ENCODE data around the gene NUDT21. TPM values are rescaled to one million over a fixed set of nuclear protein-coding genes. Genes with fewer than 3 reads are reported as not detected.

The NUDT21 gene
- total and polyA plus RNA-seq, 8 donors, result 6.4 to 174 (median 27.7) TPM

GRCh38 chr16:56389554-56389953 is 61.6 kb downstream of the NUDT21 start:
- H3K4me3 ChIP-seq, result no peak overlapping the region
- no peak for DNase-seq
- peaks cover 23 to 82% (median 80%) of the 10 kb centered on the region in 4 donors for H3K36me3 ChIP-seq
- TF ChIP-seq EP300 (IDR thresholded peaks at IDR 0.05), result no peak
- no peak for TF ChIP-seq POLR2AphosphoS5 (IDR thresholded peaks at IDR 0.05)
- TF ChIP-seq POLR2A (IDR thresholded peaks at IDR 0.05), result no peak
- no peak for TF ChIP-seq CTCF (IDR thresholded peaks at IDR 0.05)
- no peaks in the 10 kb centered on the region for H3K27me3 ChIP-seq
- H3K9me3 ChIP-seq, result no peaks in the 10 kb centered on the region
- no peak overlapping the region for H3K27ac ChIP-seq
- H3K4me1 ChIP-seq, result no peaks in the 10 kb centered on the region
- intact Hi-C loops (cut with DNase I; ENCODE audit: low total_unique reads), result no loop called here
- 90 to 99% (median 93%) methylated on average over 3 of the region's 3 CpGs for WGBS, 5 donors

GRCh38 chr16:56388209-56388608 is 62.9 kb downstream of the NUDT21 start:
- H3K4me1 ChIP-seq, result no peaks in the 10 kb centered on the region
- H3K27ac ChIP-seq, result no peak overlapping the region
- DNase-seq, result no peak
- H3K9me3 ChIP-seq, result no peaks in the 10 kb centered on the region
- no peak overlapping the region for H3K4me3 ChIP-seq
- peaks cover 28 to 93% (median 92%) of the 10 kb centered on the region in 4 donors for H3K36me3 ChIP-seq
- no peak for TF ChIP-seq CTCF (IDR thresholded peaks at IDR 0.05)
- no peak for TF ChIP-seq POLR2A (IDR thresholded peaks at IDR 0.05)
- TF ChIP-seq EP300 (IDR thresholded peaks at IDR 0.05), result no peak
- TF ChIP-seq POLR2AphosphoS5 (IDR thresholded peaks at IDR 0.05), result no peak
- intact Hi-C loops (cut with DNase I; ENCODE audit: low total_unique reads), result no loop called here
- no peaks in the 10 kb centered on the region for H3K27me3 ChIP-seq

GRCh38 chr16:56387396-56387795 is 63.7 kb downstream of the NUDT21 start:
- no peaks in the 10 kb centered on the region for H3K9me3 ChIP-seq
- H3K4me3 ChIP-seq, result no peak overlapping the region
- H3K36me3 ChIP-seq, result peaks cover 28 to 98% (median 96%) of the 10 kb centered on the region in 4 donors
- no peak for DNase-seq
- TF ChIP-seq POLR2AphosphoS5 (IDR thresholded peaks at IDR 0.05), result no peak
- TF ChIP-seq CTCF (IDR thresholded peaks at IDR 0.05), result no peak
- TF ChIP-seq POLR2A (IDR thresholded peaks at IDR 0.05), result no peak
- TF ChIP-seq EP300 (IDR thresholded peaks at IDR 0.05), result no peak
- no peaks in the 10 kb centered on the region for H3K27me3 ChIP-seq
- intact Hi-C loops (cut with DNase I; ENCODE audit: low total_unique reads), result no loop called here
- H3K27ac ChIP-seq, result no peak overlapping the region
- H3K4me1 ChIP-seq, result no peaks in the 10 kb centered on the region
- WGBS, 5 donors, result 68 to 97% (median 90%) methylated on average over 3 of the region's 3 CpGs

- peaks cover 6 to 22% (median 16%) of the 10 kb centered on the region in 4 donors for H3K9me3 ChIP-seq
- H3K36me3 ChIP-seq, result peaks cover 41 to 100% (median 98%) of the 10 kb centered on the region in 4 donors
- H3K27me3 ChIP-seq, result no peaks in the 10 kb centered on the region
- TF ChIP-seq POLR2AphosphoS5 (IDR thresholded peaks at IDR 0.05) (no peak), EP300 (IDR thresholded peaks at IDR 0.05) (no peak), CTCF (IDR thresholded peaks at IDR 0.05) (no peak), POLR2A (IDR thresholded peaks at IDR 0.05) (no peak)
- H3K4me1 ChIP-seq, result no peaks in the 10 kb centered on the region
- no peak for DNase-seq
- no peak overlapping the region for H3K4me3 ChIP-seq
- intact Hi-C loops (cut with DNase I; ENCODE audit: low total_unique reads), result no loop called here
- 82 to 93% (median 89%) methylated on average over 4 of the region's 4 CpGs for WGBS, 5 donors
- no peak overlapping the region for H3K27ac ChIP-seq
These were observed 66.9 kb downstream of the NUDT21 start for GRCh38 chr16:56384074-56384721.

All from stomach (tissue), 9 donors.